Measurements from ENCODE around the gene PLAGL2. TPM values are rescaled to one million over a fixed set of nuclear protein-coding genes. Genes with fewer than 3 reads are reported as not detected.

PLAGL2 gene
- total RNA-seq, 4 donors from 2014 or later, result 2.3 to 15.0 (median 4.9) TPM

GRCh38 chr20:32150291-32150848, 57.2 kb downstream of the PLAGL2 start:
- no peak for DNase-seq
- TF ChIP-seq, protein P1, sequence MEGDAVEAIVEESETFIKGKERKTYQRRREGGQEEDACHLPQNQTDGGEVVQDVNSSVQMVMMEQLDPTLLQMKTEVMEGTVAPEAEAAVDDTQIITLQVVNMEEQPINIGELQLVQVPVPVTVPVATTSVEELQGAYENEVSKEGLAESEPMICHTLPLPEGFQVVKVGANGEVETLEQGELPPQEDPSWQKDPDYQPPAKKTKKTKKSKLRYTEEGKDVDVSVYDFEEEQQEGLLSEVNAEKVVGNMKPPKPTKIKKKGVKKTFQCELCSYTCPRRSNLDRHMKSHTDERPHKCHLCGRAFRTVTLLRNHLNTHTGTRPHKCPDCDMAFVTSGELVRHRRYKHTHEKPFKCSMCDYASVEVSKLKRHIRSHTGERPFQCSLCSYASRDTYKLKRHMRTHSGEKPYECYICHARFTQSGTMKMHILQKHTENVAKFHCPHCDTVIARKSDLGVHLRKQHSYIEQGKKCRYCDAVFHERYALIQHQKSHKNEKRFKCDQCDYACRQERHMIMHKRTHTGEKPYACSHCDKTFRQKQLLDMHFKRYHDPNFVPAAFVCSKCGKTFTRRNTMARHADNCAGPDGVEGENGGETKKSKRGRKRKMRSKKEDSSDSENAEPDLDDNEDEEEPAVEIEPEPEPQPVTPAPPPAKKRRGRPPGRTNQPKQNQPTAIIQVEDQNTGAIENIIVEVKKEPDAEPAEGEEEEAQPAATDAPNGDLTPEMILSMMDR (IDR thresholded peaks at IDR 0.05), result no peak
- no peak for TF ChIP-seq POLR2A (IDR thresholded peaks at IDR 0.05)
- Histone ChIP-seq H3K27me3 (no peaks in the 10 kb centered on the region), H3K27ac (no peak overlapping the region), H3K4me3 (no peak overlapping the region), H3K36me3 (no peaks in the 10 kb centered on the region), H3K4me1 (no peaks in the 10 kb centered on the region), H3K9me3 (no peaks in the 10 kb centered on the region)
- intact Hi-C loops (cut with DNase I; ENCODE audit: low total_unique reads), result no loop called here

DNA sequence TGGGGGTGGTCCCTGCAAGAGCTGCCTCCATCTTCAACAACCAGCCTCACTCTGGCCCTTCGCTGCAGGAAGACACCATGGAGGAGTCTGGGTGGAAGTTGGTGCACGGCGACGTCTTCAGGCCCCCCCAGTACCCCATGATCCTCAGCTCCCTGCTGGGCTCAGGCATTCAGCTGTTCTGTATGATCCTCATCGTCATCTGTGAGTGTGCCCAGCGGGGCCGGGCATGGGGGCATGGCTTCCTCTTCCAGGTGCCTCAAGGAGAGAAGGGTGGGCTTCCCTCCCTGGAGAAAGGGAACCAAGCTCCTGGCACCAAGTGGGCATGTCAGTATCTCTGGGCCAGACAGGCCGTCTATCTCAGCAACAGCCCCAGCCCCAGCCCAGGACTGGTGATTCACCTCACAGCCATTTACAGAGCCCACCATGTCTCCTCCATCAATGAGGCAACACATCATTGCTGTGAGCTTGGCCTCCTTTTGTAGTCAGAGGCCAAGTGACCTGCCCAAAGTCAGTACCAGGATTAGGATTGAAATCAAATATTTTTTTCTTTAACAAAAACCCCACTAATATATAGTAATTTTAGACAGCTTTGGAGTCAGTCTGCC, 57.9 kb downstream of the PLAGL2 start:
- no peak for DNase-seq
- H3K9me3 ChIP-seq, result no peaks in the 10 kb centered on the region
- H3K36me3 ChIP-seq, result no peaks in the 10 kb centered on the region
- TF ChIP-seq, protein P1 (IDR thresholded peaks at IDR 0.05), result no peak
- TF ChIP-seq POLR2A (IDR thresholded peaks at IDR 0.05), result no peak
- no peaks in the 10 kb centered on the region for H3K4me1 ChIP-seq
- no peak overlapping the region for H3K27ac ChIP-seq
- H3K4me3 ChIP-seq, result no peak overlapping the region
- no peaks in the 10 kb centered on the region for H3K27me3 ChIP-seq
- intact Hi-C loops (cut with DNase I; ENCODE audit: low total_unique reads), result no loop called here

- Histone ChIP-seq H3K36me3 (no peaks in the 10 kb centered on the region), H3K4me1 (no peaks in the 10 kb centered on the region), H3K4me3 (no peak overlapping the region), H3K27me3 (no peaks in the 10 kb centered on the region), H3K9me3 (no peaks in the 10 kb centered on the region), H3K27ac (no peak overlapping the region)
- intact Hi-C loops (cut with DNase I; ENCODE audit: low total_unique reads), result no loop called here
- DNase-seq, result no peak
- TF ChIP-seq POLR2A (IDR thresholded peaks at IDR 0.05), result no peak
- TF ChIP-seq, protein P1 (IDR thresholded peaks at IDR 0.05), result no peak
Measured at GRCh38 chr20:32144898-32145662, 62.5 kb downstream of the PLAGL2 start.

- H3K9me3 ChIP-seq, result no peaks in the 10 kb centered on the region
- DNase-seq, result no peak
- no peak overlapping the region for H3K4me3 ChIP-seq
- no peak for TF ChIP-seq POLR2A (IDR thresholded peaks at IDR 0.05)
- TF ChIP-seq, protein P1 (IDR thresholded peaks at IDR 0.05), result no peak
- H3K27ac ChIP-seq, result no peak overlapping the region
- intact Hi-C loops (cut with DNase I; ENCODE audit: low total_unique reads), result no loop called here
- no peaks in the 10 kb centered on the region for H3K4me1 ChIP-seq
- no peaks in the 10 kb centered on the region for H3K36me3 ChIP-seq
- no peaks in the 10 kb centered on the region for H3K27me3 ChIP-seq
Measured at GRCh38 chr20:32142991-32143390, 64.6 kb downstream of the PLAGL2 start.

MicroRNAs encoded within 50 kb of the gene (microRNA counts, 767-probe panel; counts per million panel counts)
- microRNA hsa-miR-1825, result 0 to 1,932 counts per million in 2 donors

Other genes starting within 250 kb of the PLAGL2 start
- gene XKR7, start 239.6 kb downstream of the PLAGL2 start, total RNA-seq, result under 1 TPM in 1 of 4 donors, not detected in 3; 0.14 TPM
- 10 to 100 TPM in 2 of 4 donors, 1 to 10 TPM in 2; 3.5 to 21.9 (median 10.0) TPM for gene CCM2L, start 197.3 kb downstream of the PLAGL2 start, total RNA-seq
- 1 to 10 TPM; 1.3 to 7.0 (median 4.1) TPM for gene HCK, start 155.5 kb downstream of the PLAGL2 start, total RNA-seq
- gene TM9SF4, start 98.0 kb downstream of the PLAGL2 start, total RNA-seq, result 10 to 100 TPM; 15.9 to 49.0 (median 28.1) TPM
- gene POFUT1, start 137 bp upstream of the PLAGL2 start, total RNA-seq, result 10 to 100 TPM; 11.2 to 47.1 (median 23.3) TPM
- 10 to 100 TPM in 2 of 4 donors, 1 to 10 TPM in 2; 3.2 to 34.2 (median 16.7) TPM for gene KIF3B, start 69.9 kb upstream of the PLAGL2 start, total RNA-seq
- gene ASXL1, start 150.6 kb upstream of the PLAGL2 start, total RNA-seq, result 100 to 1,000 TPM in 2 of 4 donors, 10 to 100 TPM in 2; 69.1 to 116 (median 102) TPM

All from uterus (tissue), 4 donors.